Left hindlimb (tissue), 1 donor: ENCODE results near the gene GK.
A peak's percentile ranks its signal among the peaks of the same experiment; 100 is the strongest.
"Not testable (repeated sequence)": the region's sequence is repeated elsewhere in the genome, so short reads cannot be mapped to it uniquely, and the experiment has no call there.

Experiments used
- DNase-seq: peaks from one replicate; pipeline ENCODE4 v3.0.0-alpha.2; 2018

The GK gene

DNA sequence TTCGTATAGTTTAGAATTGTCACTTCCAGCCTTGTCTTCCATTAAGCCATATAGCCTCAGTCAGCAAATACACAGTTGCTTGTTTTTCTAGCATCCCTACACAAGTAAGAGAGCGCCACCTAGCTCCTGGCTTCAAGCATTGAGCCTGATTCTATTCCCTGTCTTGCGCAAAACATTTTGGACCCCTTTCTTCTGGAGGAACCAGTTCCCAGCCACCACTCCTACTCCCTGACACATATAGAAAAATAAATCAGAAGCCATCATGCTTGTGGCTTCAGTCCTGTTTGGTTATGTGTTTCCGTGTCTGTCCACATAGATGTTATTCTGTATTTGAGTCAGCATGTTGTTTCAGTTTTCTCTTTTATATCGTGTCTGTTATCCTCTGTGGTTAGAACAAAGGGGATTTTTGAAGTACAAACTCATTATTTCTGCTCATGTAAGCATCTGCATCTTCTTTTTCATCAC is 59.9 kb downstream of the GK start:
- DNase-seq = peak; percentile 37

GRCh38 chrX:30714138-30714537 is 60.9 kb downstream of the GK start:
- DNase-seq = no peak

- no peak for DNase-seq
Observed at GRCh38 chrX:30715976-30716375, 62.8 kb downstream of the GK start.

- DNase-seq = no peak
Observed at GRCh38 chrX:30733852-30734660, 80.8 kb downstream of the GK start.

- DNase-seq = no peak
Observed at GRCh38 chrX:30734782-30735181, 81.6 kb downstream of the GK start.

DNA sequence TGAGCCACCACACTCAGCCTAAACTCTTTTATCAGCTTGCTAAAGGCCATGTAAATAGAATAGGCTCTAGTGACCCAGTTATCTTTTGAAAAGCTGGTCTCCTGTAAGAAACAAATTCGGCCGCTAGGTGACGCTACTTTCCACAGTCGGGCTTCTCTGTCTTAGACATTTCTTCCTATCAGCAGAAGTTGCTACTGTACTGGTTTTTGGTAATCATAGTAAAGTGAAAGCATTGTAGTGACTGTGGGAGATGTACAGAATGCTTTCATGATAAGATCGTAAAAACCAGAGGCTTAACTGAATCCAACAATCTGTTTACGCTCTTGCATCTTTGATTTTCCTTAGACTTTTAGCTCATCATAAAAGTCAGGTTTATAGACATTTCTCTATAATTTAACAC is 82.6 kb downstream of the GK start:
- peak; percentile 31 for DNase-seq

DNA sequence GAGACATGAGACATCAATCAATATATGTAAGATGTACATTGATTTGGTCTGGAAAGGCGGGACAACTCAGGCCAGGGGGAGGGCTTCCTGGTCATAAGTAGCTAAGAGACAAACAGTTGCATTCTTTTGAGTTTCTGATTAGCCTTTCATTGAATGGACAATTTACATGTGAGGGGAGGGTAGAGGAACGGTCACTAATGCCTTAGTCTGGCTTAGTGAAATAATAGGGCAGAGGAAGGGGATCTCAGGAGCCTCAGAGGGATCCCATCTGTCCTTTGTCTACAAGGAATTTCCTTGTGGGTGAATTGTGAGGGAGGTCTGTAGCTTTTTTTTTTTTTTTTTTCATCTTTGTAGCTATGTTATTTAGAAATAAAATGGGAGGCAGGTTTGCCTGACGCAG is 88.3 kb downstream of the GK start:
- no peak for DNase-seq

GRCh38 chrX:30748342-30748960 is 95.2 kb downstream of the GK start:
- no peak for DNase-seq

DNA sequence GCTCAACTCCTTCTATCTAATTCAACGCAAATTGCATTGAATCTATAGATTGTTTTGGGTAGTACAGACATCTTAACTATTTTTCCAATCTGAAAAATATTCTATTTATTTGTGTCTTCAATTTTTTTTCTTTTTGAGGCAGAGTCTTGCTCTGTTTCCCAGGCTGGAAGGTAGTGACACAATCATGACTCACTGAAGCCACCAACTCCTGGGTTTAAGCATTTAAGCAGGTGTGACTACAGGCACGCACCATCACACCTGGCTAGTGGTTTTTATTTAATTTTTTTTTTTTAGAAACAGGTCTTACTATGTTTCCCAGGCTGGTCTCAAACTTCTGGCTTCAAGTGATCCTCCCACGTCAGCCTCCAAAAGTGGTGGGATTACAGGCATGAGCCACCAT is 98.3 kb downstream of the GK start:
- no peak for DNase-seq

DNA sequence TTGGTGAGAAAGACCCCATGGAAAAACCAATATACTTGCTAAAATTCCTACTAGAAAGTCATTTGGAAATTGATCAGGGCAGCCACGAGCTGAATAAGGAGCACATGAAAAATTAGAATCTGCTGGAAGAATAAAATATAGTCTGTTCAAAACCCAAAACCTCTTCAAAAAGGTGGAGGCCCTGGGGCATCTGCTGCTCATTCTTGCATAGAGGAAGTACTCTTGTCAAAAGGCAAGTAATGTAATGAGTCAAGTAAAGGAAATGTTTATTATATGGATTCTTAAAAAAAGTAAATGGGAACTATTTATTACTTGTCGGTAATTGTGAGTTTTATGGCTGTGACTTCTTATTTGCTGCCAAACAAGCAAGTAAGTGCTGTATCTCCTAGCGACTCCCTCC is 109.5 kb downstream of the GK start:
- DNase-seq = no peak

- not testable (repeated sequence) for DNase-seq
Observed at GRCh38 chrX:30773764-30774163, 120.5 kb downstream of the GK start.

- no peak for DNase-seq
Observed at GRCh38 chrX:30777575-30777974, 124.4 kb downstream of the GK start.

- no peak for DNase-seq
Observed at GRCh38 chrX:30779453-30780030, 126.3 kb downstream of the GK start.
